GM21447 (cell line): Measurements from ENCODE around the gene SLC8A1.
"Not testable (repeated sequence)": the region's sequence is repeated elsewhere in the genome, so short reads cannot be mapped to it uniquely, and the experiment has no call there.

Source experiments
- ATAC-seq: cut with Tn5 transposase; IDR thresholded peaks from one replicate; pipeline ENCODE4 v1.9.1; 2021; ENCODE audit not compliant: unreplicated experiment

The SLC8A1 gene

GRCh38 chr2:40093021-40093675 lies 358.7 kb downstream of the SLC8A1 start:
- ATAC-seq, result no peak

- no peak for ATAC-seq
Observed at GRCh38 chr2:40090044-40090443, 361.8 kb downstream of the SLC8A1 start.

GRCh38 chr2:40087927-40088326 lies 364.0 kb downstream of the SLC8A1 start:
- ATAC-seq, result no peak

GRCh38 chr2:40087434-40087833 lies 364.5 kb downstream of the SLC8A1 start:
- ATAC-seq, result no peak

- ATAC-seq, result no peak
Observed at GRCh38 chr2:40085786-40086185, 366.1 kb downstream of the SLC8A1 start.

- ATAC-seq, result not testable (repeated sequence)
Observed at GRCh38 chr2:40073336-40073735, 378.6 kb downstream of the SLC8A1 start.

GRCh38 chr2:40072442-40073232 lies 379.3 kb downstream of the SLC8A1 start:
- no peak for ATAC-seq

- no peak for ATAC-seq
Observed at GRCh38 chr2:40062381-40062780, 389.5 kb downstream of the SLC8A1 start.

GRCh38 chr2:40049781-40050180 lies 402.1 kb downstream of the SLC8A1 start:
- ATAC-seq, result no peak

- no peak for ATAC-seq
Observed at GRCh38 chr2:40048506-40048905, 403.4 kb downstream of the SLC8A1 start.

- ATAC-seq, result no peak
Observed at GRCh38 chr2:40047406-40047805, 404.5 kb downstream of the SLC8A1 start.
